ENCODE measurements around the gene STK38L. TPM values are rescaled to one million over a fixed set of nuclear protein-coding genes. Genes with fewer than 3 reads are reported as not detected.

The STK38L gene
- total RNA-seq, 1 donor from 2014 or later, result 31.4 TPM

- no peak for TF ChIP-seq CTCF (IDR thresholded peaks at IDR 0.05; ENCODE audit: partially characterized antibody, unreplicated experiment)
- DNase-seq, result no peak
- Mint-ChIP-seq H3K4me3 (ENCODE audit: unreplicated experiment) (no peak overlapping the region), H3K9me3 (ENCODE audit: unreplicated experiment) (no peaks in the 10 kb centered on the region), H3K4me1 (ENCODE audit: low read depth, unreplicated experiment) (no peaks in the 10 kb centered on the region), H3K36me3 (ENCODE audit: unreplicated experiment) (no peaks in the 10 kb centered on the region), H3K27ac (ENCODE audit: unreplicated experiment) (no peak overlapping the region), H3K27me3 (ENCODE audit: unreplicated experiment) (no peaks in the 10 kb centered on the region)
Observed at GRCh38 chr12:27237790-27238771, 6.0 kb upstream of the STK38L start.

GRCh38 chr12:27243006-27243405 is 1.1 kb upstream of the STK38L start:
- Mint-ChIP-seq H3K27ac (ENCODE audit: unreplicated experiment) (no peak overlapping the region), H3K9me3 (ENCODE audit: unreplicated experiment) (peaks cover 4% of the 10 kb centered on the region), H3K36me3 (ENCODE audit: unreplicated experiment) (no peaks in the 10 kb centered on the region), H3K4me1 (ENCODE audit: low read depth, unreplicated experiment) (peaks cover 14% of the 10 kb centered on the region), H3K27me3 (ENCODE audit: unreplicated experiment) (peaks cover 7% of the 10 kb centered on the region), H3K4me3 (ENCODE audit: unreplicated experiment) (no peak overlapping the region)
- no peak for DNase-seq
- no peak for TF ChIP-seq CTCF (IDR thresholded peaks at IDR 0.05; ENCODE audit: partially characterized antibody, unreplicated experiment)

GRCh38 chr12:27244689-27245488 is 803 bp downstream of the STK38L start:
- H3K27me3 Mint-ChIP-seq (ENCODE audit: unreplicated experiment), result peaks cover 7% of the 10 kb centered on the region
- peak overlapping the region; percentile 99 for H3K4me3 Mint-ChIP-seq (ENCODE audit: unreplicated experiment)
- peak overlapping the region; percentile 97 for H3K27ac Mint-ChIP-seq (ENCODE audit: unreplicated experiment)
- peaks cover 4% of the 10 kb centered on the region for H3K9me3 Mint-ChIP-seq (ENCODE audit: unreplicated experiment)
- no peak for DNase-seq
- H3K4me1 Mint-ChIP-seq (ENCODE audit: low read depth, unreplicated experiment), result peaks cover 14% of the 10 kb centered on the region
- H3K36me3 Mint-ChIP-seq (ENCODE audit: unreplicated experiment), result no peaks in the 10 kb centered on the region
- TF ChIP-seq CTCF (IDR thresholded peaks at IDR 0.05; ENCODE audit: partially characterized antibody, unreplicated experiment), result no peak

- Mint-ChIP-seq H3K27me3 (ENCODE audit: unreplicated experiment) (peaks cover 7% of the 10 kb centered on the region), H3K36me3 (ENCODE audit: unreplicated experiment) (no peaks in the 10 kb centered on the region), H3K4me3 (ENCODE audit: unreplicated experiment) (peak overlapping the region; percentile 79), H3K4me1 (ENCODE audit: low read depth, unreplicated experiment) (peaks cover 14% of the 10 kb centered on the region), H3K27ac (ENCODE audit: unreplicated experiment) (peak overlapping the region; percentile 0), H3K9me3 (ENCODE audit: unreplicated experiment) (peaks cover 4% of the 10 kb centered on the region)
- DNase-seq, result no peak
- no peak for TF ChIP-seq CTCF (IDR thresholded peaks at IDR 0.05; ENCODE audit: partially characterized antibody, unreplicated experiment)
Observed at GRCh38 chr12:27246141-27246540, 2.1 kb downstream of the STK38L start.
